Esophagus muscularis mucosa (tissue), 4 donors: ENCODE data around the gene EVA1C. TPM values are rescaled to one million over a fixed set of nuclear protein-coding genes. Genes with fewer than 3 reads are reported as not detected.

Experiments used
- DNase-seq: peaks from one replicate; pipeline ENCODE4 v3.0.0-alpha.2; 2017; ENCODE audit errors: extremely low spot score
- H3K27ac ChIP-seq, 4 donors: fragments of 200-600 bp; sonication (generic); replicated peaks in 1 of 4; 1 replicate in 3 of 4; 2 replicates in 1 of 4; pipeline ENCODE4 v1.5.1; 2016 to 2019; ENCODE audit warnings: mild to moderate bottlenecking in 1 of 4
- H3K27me3 ChIP-seq, 4 donors: fragments of 200-600 bp; sonication (generic); one replicate each; pipeline versions ENCODE4 v1.5.1 to v1.6.0; 2016 to 2019
- H3K36me3 ChIP-seq, 4 donors: fragments of 200-600 bp; sonication (generic); one replicate each; pipeline ENCODE4 v1.5.1; 2016 to 2019
- H3K4me1 ChIP-seq, 4 donors: fragments of 200-600 bp; sonication (generic); one replicate each; pipeline ENCODE4 v1.5.1; 2016 to 2019
- H3K4me3 ChIP-seq, 4 donors: fragments of 200-600 bp; sonication (generic); 1 replicate in 2 of 4; 2 replicates in 2 of 4; pipeline ENCODE4 v1.5.1; 2016 to 2019; ENCODE audit warnings: mild to moderate bottlenecking in 4 of 4, moderate library complexity in 1 of 4
- H3K9me3 ChIP-seq, 4 donors: fragments of 200-600 bp; sonication (generic); 1 replicate in 3 of 4; 2 replicates in 1 of 4; pipeline ENCODE4 v1.5.1; 2016 to 2019
- EP300 ChIP-seq: sonication (generic); formaldehyde crosslinking; IDR thresholded peaks from one replicate; pipeline ENCODE4 v1.6.1; 2017; ENCODE audit warnings: antibody characterized with exemption
- POLR2A ChIP-seq: fragments of 450-650 bp; IDR thresholded peaks from one replicate; pipeline ENCODE4 v1.6.1; 2017; ENCODE audit warnings: antibody characterized with exemption, moderate library complexity, mild to moderate bottlenecking, low read depth
- POLR2AphosphoS5 ChIP-seq, 2 donors: sonication (generic); formaldehyde crosslinking; IDR thresholded peaks; one replicate each; pipeline ENCODE4 v1.6.1; 2017; ENCODE audit warnings: antibody characterized with exemption in 2 of 2
- WGBS: methylation state at CpG from one replicate; pipeline ENCODE4 v1.1.5; 2018; 5-methylcytosine and 5-hydroxymethylcytosine counted together
- intact Hi-C: fragments of 100-400 bp; cut with DNase I; formaldehyde crosslinking; loops from one replicate; pipeline ENCODE4 v1.15.1; 2023
- total RNA-seq, 4 donors: library from RNA; depleted of rRNA; stranded (reverse); fragments of >200 nt; gene quantifications; one replicate each; pipeline versions ENCODE4 v1.1.0 to v1.2.1, GENCODE V29; 2016
- TF ChIP-seq, protein P1 (sequence below), 3 experiments: fragments of 200-600 bp in 2 of 3; fragments of 450-650 bp in 1 of 3; sonication (generic) in 2 of 3; IDR thresholded peaks; one replicate each; pipeline ENCODE4 v1.5.1; 2017 to 2019; ENCODE audit warnings: antibody characterized with exemption in 3 of 3, mild to moderate bottlenecking in 2 of 3, moderate library complexity in 1 of 3

The EVA1C gene
- total RNA-seq, 4 donors from 2014 or later, result 49.8 to 86.6 (median 64.6) TPM

DNA sequence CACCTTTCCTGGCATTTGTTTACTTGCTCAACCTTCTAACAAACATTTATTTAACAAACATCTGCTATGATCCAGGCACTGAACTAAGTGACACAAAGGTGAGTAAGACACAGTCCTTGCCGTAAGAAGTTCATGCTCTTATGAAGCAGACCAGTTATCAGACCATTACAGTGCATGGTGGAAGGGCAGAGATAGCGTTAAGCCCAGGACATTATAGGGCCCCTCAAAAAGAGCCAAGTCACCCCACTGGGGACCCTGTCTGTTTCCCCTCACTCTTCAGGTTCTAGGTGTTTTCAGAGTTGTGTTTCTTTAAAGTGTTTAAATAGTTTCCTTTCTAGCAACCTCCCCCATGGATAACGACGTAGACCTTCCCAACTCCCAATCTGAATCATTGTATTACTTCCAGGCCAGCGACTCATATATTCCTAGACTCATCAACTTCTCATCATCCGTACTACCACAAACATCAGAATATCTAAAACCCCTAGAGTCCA is 133.5 kb downstream of the EVA1C start:
- TF ChIP-seq POLR2AphosphoS5 (IDR thresholded peaks at IDR 0.05) (no peak), POLR2A (no peak), EP300 (no peak)
- TF ChIP-seq, protein P1, sequence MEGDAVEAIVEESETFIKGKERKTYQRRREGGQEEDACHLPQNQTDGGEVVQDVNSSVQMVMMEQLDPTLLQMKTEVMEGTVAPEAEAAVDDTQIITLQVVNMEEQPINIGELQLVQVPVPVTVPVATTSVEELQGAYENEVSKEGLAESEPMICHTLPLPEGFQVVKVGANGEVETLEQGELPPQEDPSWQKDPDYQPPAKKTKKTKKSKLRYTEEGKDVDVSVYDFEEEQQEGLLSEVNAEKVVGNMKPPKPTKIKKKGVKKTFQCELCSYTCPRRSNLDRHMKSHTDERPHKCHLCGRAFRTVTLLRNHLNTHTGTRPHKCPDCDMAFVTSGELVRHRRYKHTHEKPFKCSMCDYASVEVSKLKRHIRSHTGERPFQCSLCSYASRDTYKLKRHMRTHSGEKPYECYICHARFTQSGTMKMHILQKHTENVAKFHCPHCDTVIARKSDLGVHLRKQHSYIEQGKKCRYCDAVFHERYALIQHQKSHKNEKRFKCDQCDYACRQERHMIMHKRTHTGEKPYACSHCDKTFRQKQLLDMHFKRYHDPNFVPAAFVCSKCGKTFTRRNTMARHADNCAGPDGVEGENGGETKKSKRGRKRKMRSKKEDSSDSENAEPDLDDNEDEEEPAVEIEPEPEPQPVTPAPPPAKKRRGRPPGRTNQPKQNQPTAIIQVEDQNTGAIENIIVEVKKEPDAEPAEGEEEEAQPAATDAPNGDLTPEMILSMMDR (IDR thresholded peaks at IDR 0.05), result no peak
- DNase-seq, result peak; percentile 47
- H3K4me3 ChIP-seq, result no peak overlapping the region
- 83% methylated on average over 6 of the region's 6 CpGs for WGBS
- intact Hi-C loops, result no loop called here
- no peak overlapping the region for H3K27ac ChIP-seq
- H3K4me1 ChIP-seq, result no peaks in the 10 kb centered on the region
- H3K36me3 ChIP-seq, result no peaks in the 10 kb centered on the region
- no peaks in the 10 kb centered on the region for H3K9me3 ChIP-seq
- H3K27me3 ChIP-seq, result no peaks in the 10 kb centered on the region

GRCh38 chr21:32547018-32547417 is 134.5 kb downstream of the EVA1C start:
- 95% methylated on average over 4 of the region's 4 CpGs for WGBS
- TF ChIP-seq EP300, result no peak
- no peak for TF ChIP-seq POLR2AphosphoS5 (IDR thresholded peaks at IDR 0.05)
- TF ChIP-seq, protein P1 (IDR thresholded peaks at IDR 0.05), result no peak
- TF ChIP-seq POLR2A, result no peak

GRCh38 chr21:32548978-32549377 is 136.5 kb downstream of the EVA1C start:
- WGBS, result 82% methylated on average over 8 of the region's 8 CpGs
- no peak overlapping the region for H3K4me3 ChIP-seq
- H3K36me3 ChIP-seq, result no peaks in the 10 kb centered on the region
- H3K27ac ChIP-seq, result no peak overlapping the region
- H3K4me1 ChIP-seq, result no peaks in the 10 kb centered on the region
- no peaks in the 10 kb centered on the region for H3K27me3 ChIP-seq
- peak; percentile 57 for DNase-seq
- intact Hi-C loops, result no loop called here
- no peaks in the 10 kb centered on the region for H3K9me3 ChIP-seq
- TF ChIP-seq EP300 (no peak), POLR2A (no peak), POLR2AphosphoS5 (IDR thresholded peaks at IDR 0.05) (no peak)
- TF ChIP-seq, protein P1 (IDR thresholded peaks at IDR 0.05), result no peak

More at GRCh38 chr21:32547018-32547417, 134.5 kb downstream of the EVA1C start:
- intact Hi-C loops, result no loop called here
- H3K27me3 ChIP-seq, result no peaks in the 10 kb centered on the region
- H3K9me3 ChIP-seq, result no peaks in the 10 kb centered on the region
- no peaks in the 10 kb centered on the region for H3K36me3 ChIP-seq
- H3K4me1 ChIP-seq, result no peaks in the 10 kb centered on the region
- no peak for DNase-seq
- H3K4me3 ChIP-seq, result no peak overlapping the region
- H3K27ac ChIP-seq, result no peak overlapping the region

DNA sequence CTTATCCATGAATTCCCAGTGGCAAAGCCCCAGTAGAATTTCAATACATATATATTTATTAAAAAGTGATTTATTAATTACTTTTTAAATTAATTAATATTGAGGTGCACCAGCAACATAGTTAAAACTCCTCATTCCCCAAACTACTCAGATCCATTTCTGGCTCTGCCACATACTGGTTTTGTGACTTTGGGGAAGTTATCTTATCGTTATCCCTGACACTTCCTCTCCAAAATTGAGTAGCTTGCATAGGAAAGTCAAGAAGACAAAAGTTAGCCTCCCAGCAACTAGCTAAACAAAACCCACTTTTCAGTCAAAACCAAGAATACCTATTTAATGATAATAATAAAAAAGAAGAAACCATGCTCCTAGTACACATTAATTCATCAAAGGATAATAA is 136.9 kb downstream of the EVA1C start:
- no peaks in the 10 kb centered on the region for H3K27me3 ChIP-seq
- 72% methylated on average over 1 of the region's 1 CpG for WGBS
- no peaks in the 10 kb centered on the region for H3K9me3 ChIP-seq
- no peak overlapping the region for H3K4me3 ChIP-seq
- TF ChIP-seq POLR2A (no peak), POLR2AphosphoS5 (IDR thresholded peaks at IDR 0.05) (no peak), EP300 (no peak)
- TF ChIP-seq, protein P1 (IDR thresholded peaks at IDR 0.05), result no peak
- DNase-seq, result no peak
- intact Hi-C loops, result no loop called here
- no peak overlapping the region for H3K27ac ChIP-seq
- H3K4me1 ChIP-seq, result no peaks in the 10 kb centered on the region
- H3K36me3 ChIP-seq, result no peaks in the 10 kb centered on the region

DNA sequence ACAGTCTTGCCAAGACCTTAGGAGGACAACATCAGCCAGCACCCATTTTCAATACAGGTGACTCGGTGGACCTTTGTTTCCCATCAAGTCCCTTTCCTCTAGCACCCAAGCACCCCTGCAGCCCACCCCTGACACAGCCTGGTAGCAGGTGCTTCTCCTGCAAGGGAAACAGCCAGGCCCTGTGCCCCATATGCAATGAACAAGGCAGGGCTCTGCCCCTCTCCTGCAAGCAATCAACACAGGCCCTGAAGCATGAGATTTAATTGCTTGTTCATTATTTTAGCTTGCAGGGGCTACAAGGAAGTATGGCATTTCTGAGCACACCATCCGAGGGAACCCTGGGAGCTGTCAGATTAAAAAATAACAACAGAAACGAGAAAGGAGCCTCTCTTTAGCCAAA is 137.4 kb downstream of the EVA1C start:
- no peak overlapping the region for H3K27ac ChIP-seq
- TF ChIP-seq, protein P1 (IDR thresholded peaks at IDR 0.05), result no peak
- TF ChIP-seq POLR2A (no peak), EP300 (no peak), POLR2AphosphoS5 (IDR thresholded peaks at IDR 0.05) (no peak)
- peaks cover 0 to 2% (median 0%) of the 10 kb centered on the region in 4 donors for H3K4me1 ChIP-seq
- intact Hi-C loops, result no loop called here
- peak; percentile 60 for DNase-seq
- no peak overlapping the region for H3K4me3 ChIP-seq
- no peaks in the 10 kb centered on the region for H3K27me3 ChIP-seq
- H3K9me3 ChIP-seq, result no peaks in the 10 kb centered on the region
- no peaks in the 10 kb centered on the region for H3K36me3 ChIP-seq
- WGBS, result 80% methylated on average over 3 of the region's 3 CpGs
